IPS-NIHi7 (cell line): ENCODE data around the gene SNED1.

Experiments used
- DNase-seq: peaks from one replicate; pipeline ENCODE4 v3.0.0; 2012; ENCODE audit warnings: mixed read lengths; ENCODE audit errors: extremely low spot score

SNED1 gene

GRCh38 chr2:240992572-240993291, 5.7 kb upstream of the SNED1 start:
- DNase-seq = no peak

GRCh38 chr2:240993446-240994170, 4.8 kb upstream of the SNED1 start:
- no peak for DNase-seq

GRCh38 chr2:240994171-240994896, 4.1 kb upstream of the SNED1 start:
- no peak for DNase-seq

GRCh38 chr2:240995041-240996021, 3.1 kb upstream of the SNED1 start:
- no peak for DNase-seq

GRCh38 chr2:240996161-240996833, 2.1 kb upstream of the SNED1 start:
- no peak for DNase-seq

GRCh38 chr2:240996834-240997140, 1.6 kb upstream of the SNED1 start:
- DNase-seq = no peak

GRCh38 chr2:240997141-240997855, 1.1 kb upstream of the SNED1 start:
- DNase-seq = no peak

- DNase-seq = no peak
Measured at GRCh38 chr2:240998706-240998994, 232 bp downstream of the SNED1 start.

GRCh38 chr2:240998995-240999791, 775 bp downstream of the SNED1 start:
- DNase-seq = no peak

GRCh38 chr2:240999873-241000541, 1.6 kb downstream of the SNED1 start:
- no peak for DNase-seq

GRCh38 chr2:241000831-241001321, 2.5 kb downstream of the SNED1 start:
- no peak for DNase-seq

GRCh38 chr2:241001413-241002274, 3.2 kb downstream of the SNED1 start:
- no peak for DNase-seq

- no peak for DNase-seq
Measured at GRCh38 chr2:241002275-241003046, 4.0 kb downstream of the SNED1 start.

- no peak for DNase-seq
Measured at GRCh38 chr2:241003047-241003360, 4.6 kb downstream of the SNED1 start.

- no peak for DNase-seq
Measured at GRCh38 chr2:241003369-241003768, 5.0 kb downstream of the SNED1 start.

GRCh38 chr2:241003830-241004564, 5.6 kb downstream of the SNED1 start:
- DNase-seq = no peak

GRCh38 chr2:241005569-241005968, 7.2 kb downstream of the SNED1 start:
- DNase-seq = no peak
